CD4-positive, alpha-beta T cell treated with Interleukin-1 beta for 1 hour (primary cell): Measurements from ENCODE around the gene PGBD2.
"Not testable (repeated sequence)": the region's sequence is repeated elsewhere in the genome, so short reads cannot be mapped to it uniquely, and the experiment has no call there.

Source experiments
- DNase-seq, 2 donors: peaks; one replicate each; pipeline ENCODE4 v3.0.0-alpha.2; 2020 to 2022

PGBD2 gene

GRCh38 chr1:248889914-248890243 lies 16.2 kb upstream of the PGBD2 start:
- DNase-seq, result not testable (repeated sequence)

- DNase-seq, result no peak
Observed at GRCh38 chr1:248890549-248891498, 15.2 kb upstream of the PGBD2 start.

GRCh38 chr1:248891758-248892157 lies 14.3 kb upstream of the PGBD2 start:
- no peak for DNase-seq

- DNase-seq, result no peak
Observed at GRCh38 chr1:248892590-248892989, 13.4 kb upstream of the PGBD2 start.

GRCh38 chr1:248894837-248895236 lies 11.2 kb upstream of the PGBD2 start:
- no peak for DNase-seq

GRCh38 chr1:248897412-248898337 lies 8.4 kb upstream of the PGBD2 start:
- no peak for DNase-seq

GRCh38 chr1:248900637-248901036 lies 5.4 kb upstream of the PGBD2 start:
- no peak for DNase-seq

GRCh38 chr1:248901578-248901977 lies 4.5 kb upstream of the PGBD2 start:
- no peak for DNase-seq

- no peak for DNase-seq
Observed at GRCh38 chr1:248904437-248905216, 1.4 kb upstream of the PGBD2 start.

GRCh38 chr1:248905662-248906008 lies 400 bp upstream of the PGBD2 start:
- no peak for DNase-seq

- DNase-seq, result no peak
Observed at GRCh38 chr1:248906753-248907661, 972 bp downstream of the PGBD2 start.

- no peak for DNase-seq
Observed at GRCh38 chr1:248910761-248911160, 4.7 kb downstream of the PGBD2 start.

GRCh38 chr1:248913933-248914332 lies 7.9 kb downstream of the PGBD2 start:
- no peak for DNase-seq

GRCh38 chr1:248914796-248915381 lies 8.9 kb downstream of the PGBD2 start:
- no peak for DNase-seq

GRCh38 chr1:248918131-248918530 lies 12.1 kb downstream of the PGBD2 start:
- no peak for DNase-seq

- no peak for DNase-seq
Observed at GRCh38 chr1:248923352-248924338, 17.6 kb downstream of the PGBD2 start.

- DNase-seq, result peak; percentile 63 to 73
Observed at GRCh38 chr1:248924696-248925532, 18.9 kb downstream of the PGBD2 start.

- DNase-seq, result not testable (repeated sequence)
Observed at GRCh38 chr1:248925859-248926258, 19.8 kb downstream of the PGBD2 start.
